Left colon (tissue), 2 donors: ENCODE results near the gene RNU1-3. TPM values are rescaled to one million over a fixed set of nuclear protein-coding genes. Genes with fewer than 3 reads are reported as not detected.
"Not testable (repeated sequence)": the region's sequence is repeated elsewhere in the genome, so short reads cannot be mapped to it uniquely, and the experiment has no call there.

Experiments used
- ATAC-seq: fragments of 200-7000 bp; cut with Tn5 transposase; one replicate; pipeline ENCODE4 v1.9.1; 2020; ENCODE audit warnings: mild to moderate bottlenecking, moderate library complexity
- DNase-seq, 2 donors: peaks; one replicate each; pipeline ENCODE4 v3.0.0-alpha.2; 2020
- intact Hi-C, 2 donors: fragments of 100-400 bp; cut with DNase I in 1 of 2; cut with micrococcal nuclease in 1 of 2; formaldehyde crosslinking; loops; one replicate each; pipeline versions ENCODE4 v1.11.2 to v1.14.0; 2022; cut with DNase I, micrococcal nuclease
- total RNA-seq, 2 donors: library from RNA; stranded (reverse); fragmentation: NEBNext Ultra II Directional; extraction: Animal tissue kit (Norgen Biotek cat#: 25700); gene quantifications; one replicate each; pipeline ENCODE4 v1.2.1, GENCODE V29; 2021
- donor health status: DM: no; HTN: no; CAD: no.
- donor health status: DM: yes; HTN: yes; CAD: no.

The RNU1-3 gene
- total RNA-seq, 2 donors from 2014 or later: 3,977 to 5,589 TPM

DNA sequence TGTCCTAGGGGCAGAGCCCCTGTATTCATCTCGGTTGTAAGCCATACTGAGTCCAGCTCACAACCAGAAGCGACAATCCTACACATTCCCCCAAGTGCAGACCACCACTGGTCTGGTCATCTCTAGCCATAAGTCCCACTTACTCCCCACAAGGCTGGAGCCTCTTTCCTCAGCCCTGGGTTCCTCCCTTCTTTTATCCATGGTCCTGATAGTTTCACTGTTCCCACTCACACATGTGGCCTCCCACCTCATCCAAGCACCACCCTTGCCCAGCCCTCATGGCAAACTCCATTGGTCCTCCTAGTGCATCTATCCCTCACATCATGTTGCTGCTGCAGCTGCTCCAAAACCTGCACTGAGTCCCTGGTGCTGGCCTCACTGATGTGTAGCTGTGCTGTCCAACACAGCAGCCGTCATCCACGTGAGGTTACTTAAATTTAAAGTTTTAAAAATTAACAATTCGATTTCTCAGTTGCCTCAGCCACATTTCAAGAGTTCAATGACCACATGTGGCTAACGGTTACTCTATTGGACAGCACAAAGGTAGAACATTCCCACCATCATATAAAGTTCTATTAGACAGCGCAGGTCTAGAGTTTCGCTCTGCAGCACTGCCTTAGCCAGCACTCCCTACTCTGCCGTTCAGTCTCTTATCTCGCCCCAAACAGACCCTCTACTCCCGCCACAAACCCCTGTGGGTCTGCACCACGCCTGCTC lies 23.1 kb downstream of the RNU1-3 start:
- DNase-seq: peak; percentile 38 to 40
- ATAC-seq: peak; percentile 7
- intact Hi-C loops: not testable (repeated sequence)

DNA sequence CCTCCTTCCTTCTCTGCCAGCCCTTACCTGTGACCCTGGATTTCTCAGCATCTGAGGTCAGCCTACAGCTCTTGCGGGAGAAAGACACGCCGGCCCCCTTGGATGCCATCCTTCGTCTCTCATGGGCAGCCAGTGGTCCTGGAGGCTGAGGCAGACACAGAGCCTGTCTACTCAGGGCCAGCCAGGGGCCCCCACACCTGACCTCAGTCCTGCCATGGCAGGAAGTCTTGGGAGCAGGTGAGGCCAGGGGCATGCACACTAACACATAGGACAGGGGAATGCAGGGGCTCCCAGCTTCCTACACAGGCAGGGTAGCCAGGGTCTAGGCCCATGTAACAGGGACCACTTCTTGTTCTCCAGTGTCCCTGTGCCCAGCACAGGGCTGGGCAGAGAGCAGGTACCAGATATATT lies 23.7 kb downstream of the RNU1-3 start:
- DNase-seq: peak; percentile 35 to 41
- ATAC-seq, intact Hi-C loops: not testable (repeated sequence)

DNA sequence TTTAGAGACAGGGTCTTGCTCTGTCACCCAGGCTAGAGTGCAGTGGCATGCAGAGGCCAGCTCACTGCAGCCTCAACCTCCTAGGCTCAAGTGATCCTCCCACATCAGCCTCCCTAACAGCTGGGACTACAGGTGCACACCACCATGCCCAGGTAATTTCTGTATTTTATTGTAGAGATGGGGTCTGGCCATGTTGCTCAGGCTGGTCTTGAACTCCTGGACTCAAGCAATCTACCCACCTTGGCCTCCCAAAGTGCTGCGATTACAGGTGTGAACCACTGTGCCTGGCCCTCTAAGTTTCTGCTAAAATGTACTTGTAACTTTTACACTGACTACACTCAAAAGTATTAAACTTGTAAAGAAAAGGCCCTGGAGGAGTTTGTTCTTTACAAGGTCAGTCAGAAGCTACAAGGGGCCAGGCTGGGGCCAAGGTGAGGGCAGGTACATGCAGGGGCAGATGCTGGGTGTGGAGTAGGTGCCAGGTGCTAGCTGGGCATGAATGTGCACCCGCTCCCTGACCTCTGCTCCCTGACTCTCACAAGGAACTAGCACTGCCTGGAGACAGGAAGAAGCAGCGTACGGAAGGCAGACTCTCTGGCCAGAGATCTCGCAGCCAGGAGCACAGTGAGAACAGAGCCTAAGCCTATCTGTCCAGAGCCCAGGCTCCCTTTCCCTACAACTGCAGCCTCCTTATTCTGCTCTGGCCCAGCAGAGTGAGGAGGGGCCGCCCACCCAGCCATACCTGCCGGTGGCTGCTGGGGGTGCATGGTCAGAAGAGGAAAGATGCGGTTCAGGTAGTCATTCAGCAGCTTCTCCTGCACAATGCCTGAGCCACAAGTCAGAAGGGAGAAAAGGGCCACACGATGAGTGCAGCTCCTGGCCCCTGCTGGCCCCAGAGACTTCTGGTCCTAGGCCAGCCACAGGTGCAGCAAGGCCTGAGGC lies 24.5 kb downstream of the RNU1-3 start:
- peak; percentile 73 to 88 for DNase-seq
- ATAC-seq: peak; percentile 72
- intact Hi-C loops: not testable (repeated sequence)

DNA sequence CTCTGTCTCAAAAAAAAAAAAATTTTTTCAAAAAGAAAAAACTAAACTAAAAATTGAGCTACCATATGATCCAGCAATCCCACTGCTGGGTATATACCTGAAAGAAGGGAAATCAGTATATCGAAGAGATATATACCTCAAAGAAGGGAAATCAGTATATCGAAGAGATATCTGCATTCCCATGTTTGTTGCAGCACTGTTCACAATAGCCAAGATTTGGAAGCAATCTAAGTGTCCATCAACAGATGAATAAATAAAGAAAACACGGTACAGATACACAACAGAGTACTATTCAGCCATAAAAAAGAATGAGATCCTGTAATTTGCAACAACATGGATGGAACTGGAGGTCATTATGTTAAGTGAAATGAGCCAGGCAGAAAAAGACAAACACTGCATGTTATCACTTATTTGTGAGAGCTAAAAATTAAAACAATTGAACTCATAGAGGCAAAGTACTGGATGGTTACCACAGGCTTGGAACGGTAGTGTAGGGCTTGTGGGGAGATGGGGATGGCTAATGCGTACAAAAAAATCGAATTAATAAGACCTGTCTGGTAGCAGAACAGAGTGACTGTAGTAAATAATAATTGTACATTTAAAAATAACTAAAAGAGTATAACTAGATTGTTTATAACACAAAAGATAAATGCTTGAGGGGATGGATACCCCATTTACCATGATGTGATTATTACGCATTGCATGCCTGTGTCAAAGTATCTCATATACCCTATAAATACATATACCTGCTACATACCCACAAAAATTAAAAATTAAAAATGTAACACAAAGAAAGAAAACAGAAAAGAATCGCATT lies 25.4 kb downstream of the RNU1-3 start:
- DNase-seq, intact Hi-C loops, ATAC-seq: not testable (repeated sequence)

DNA sequence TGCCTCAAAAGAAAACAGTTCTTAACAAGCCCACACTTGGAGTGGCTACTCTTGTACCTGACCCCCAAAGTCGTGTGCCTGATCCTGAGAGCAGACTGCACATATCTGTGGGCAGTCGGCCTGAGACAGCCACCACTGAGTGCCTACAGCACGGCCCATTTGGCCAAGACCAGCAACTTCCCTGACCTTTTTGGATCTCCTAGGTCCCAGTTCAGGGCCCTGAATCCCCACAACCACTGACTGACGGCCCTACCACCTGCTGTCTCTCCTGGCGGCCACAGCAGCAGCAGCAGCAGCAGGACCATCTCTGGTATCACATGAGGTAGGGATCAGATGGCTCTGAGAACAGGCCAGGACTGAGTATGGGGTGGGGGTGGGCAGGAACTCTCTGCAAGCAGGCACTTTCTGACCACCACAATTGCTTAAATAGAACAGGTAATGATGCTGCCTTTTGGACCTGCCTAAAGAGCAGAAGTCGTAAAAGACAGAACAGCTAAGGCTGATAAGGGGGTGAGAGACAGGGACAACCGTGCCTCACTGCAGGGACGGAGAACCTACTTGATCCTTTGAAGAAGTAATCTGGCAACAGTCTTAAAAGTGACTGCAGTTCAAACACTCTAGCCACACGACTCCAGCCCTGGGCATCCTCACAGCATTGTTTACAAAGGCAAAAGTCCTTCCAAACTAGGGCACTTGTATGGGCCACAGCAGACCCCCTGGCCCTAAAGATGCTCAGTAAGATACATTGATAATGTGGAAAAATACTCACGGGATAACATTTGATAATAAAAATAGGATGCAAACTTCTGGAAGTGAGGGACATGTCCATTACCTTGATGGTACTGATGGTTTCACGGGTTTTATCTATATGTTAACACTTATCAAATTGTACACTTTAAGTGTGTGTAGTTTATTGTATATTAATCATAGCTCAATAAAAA lies 27.4 kb downstream of the RNU1-3 start:
- intact Hi-C loops, ATAC-seq: not testable (repeated sequence)
- peak in 1 of 2 donors; percentile 25 for DNase-seq

DNA sequence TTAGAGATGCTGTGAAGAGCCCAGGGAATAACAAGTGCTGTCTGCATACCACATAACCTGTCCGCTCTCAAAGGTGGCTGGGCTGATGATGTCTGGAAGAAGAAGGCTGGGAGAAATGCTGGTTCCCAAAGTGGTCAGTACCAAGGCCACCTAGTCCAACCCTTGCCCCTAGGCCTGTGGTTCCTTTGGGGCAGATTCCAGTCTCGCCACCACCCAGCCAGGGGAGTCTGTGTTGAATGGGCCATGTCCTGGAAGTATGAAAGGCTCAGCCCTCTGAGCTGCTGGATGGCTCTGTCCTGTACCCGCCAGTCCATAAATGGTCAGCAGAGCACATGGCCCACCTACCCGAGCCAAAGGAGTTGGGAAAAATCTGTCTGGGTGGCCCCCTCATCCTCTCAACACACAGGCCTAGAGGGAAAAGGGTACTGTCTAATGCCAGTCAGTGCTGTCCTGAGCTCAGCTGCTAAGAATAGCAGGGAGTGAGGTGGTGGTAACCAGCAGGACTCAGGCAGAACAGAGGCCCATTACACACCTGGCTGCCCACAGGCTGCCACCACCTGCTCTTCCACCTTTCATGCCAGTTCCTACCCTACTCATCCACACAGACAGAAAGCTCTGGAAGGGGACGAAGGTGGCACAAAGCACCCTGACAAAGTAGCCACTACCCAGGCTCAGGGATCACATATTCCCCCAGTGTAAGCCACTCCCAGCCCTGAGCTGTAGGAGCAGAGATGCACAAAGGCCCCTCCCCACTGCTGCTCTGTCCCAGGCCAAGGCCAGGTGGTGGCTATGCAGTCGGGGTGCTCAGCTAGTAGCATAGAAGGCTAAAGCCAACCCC lies 28.6 kb downstream of the RNU1-3 start:
- intact Hi-C loops, ATAC-seq: not testable (repeated sequence)
- peak in 1 of 2 donors; percentile 19 for DNase-seq

DNA sequence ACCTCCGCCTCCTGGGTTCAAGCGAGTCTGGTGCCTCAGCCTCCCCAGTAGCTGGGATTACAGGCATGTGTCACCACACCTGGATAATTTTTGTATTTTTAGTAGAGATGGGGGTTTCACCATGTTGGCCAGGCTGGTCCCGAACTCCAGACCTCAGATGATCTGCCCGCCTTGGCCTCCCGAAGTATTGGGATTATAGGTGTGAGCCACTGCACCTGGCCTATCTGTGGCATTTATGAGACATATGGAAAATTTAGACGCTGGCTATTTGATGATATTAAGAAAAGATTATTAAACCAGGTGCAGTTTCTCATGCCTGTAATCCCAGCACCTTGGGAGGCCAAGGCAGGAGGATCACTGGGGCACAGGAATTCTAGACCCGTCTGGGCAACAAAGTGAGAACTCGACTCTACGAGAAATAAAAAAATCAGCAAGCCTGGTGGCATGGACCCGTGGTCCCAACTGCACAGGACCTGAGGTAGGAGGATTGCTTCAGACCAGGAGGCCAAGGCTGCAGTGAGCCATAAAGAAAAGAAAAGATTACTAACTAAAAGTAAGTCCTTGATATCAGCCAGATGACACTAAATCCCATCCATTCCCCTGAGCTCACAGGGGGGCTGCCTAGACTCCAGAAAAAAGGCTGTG lies 30.1 kb downstream of the RNU1-3 start:
- intact Hi-C loops, DNase-seq, ATAC-seq: not testable (repeated sequence)

DNA sequence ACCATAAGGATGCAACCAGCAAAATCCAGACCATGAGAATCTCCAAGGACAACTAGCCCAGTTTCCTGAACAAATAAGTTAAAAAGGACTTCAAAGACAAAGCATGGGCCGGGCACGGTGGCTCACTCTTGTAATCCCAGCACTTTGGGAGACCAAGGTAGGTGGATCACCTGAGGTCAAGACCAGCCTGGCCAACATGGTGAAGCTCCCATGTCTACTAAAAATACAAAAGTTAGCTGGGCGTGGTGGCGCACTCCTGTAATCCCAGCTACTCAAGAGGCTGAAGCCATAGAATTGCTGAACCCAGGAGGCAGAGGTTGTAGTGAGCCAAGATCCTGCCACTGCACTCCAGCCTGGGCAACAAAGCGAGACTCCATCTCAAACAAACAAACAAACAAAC lies 30.8 kb downstream of the RNU1-3 start:
- ATAC-seq, intact Hi-C loops: not testable (repeated sequence)
- peak in 1 of 2 donors; percentile 23 for DNase-seq

DNA sequence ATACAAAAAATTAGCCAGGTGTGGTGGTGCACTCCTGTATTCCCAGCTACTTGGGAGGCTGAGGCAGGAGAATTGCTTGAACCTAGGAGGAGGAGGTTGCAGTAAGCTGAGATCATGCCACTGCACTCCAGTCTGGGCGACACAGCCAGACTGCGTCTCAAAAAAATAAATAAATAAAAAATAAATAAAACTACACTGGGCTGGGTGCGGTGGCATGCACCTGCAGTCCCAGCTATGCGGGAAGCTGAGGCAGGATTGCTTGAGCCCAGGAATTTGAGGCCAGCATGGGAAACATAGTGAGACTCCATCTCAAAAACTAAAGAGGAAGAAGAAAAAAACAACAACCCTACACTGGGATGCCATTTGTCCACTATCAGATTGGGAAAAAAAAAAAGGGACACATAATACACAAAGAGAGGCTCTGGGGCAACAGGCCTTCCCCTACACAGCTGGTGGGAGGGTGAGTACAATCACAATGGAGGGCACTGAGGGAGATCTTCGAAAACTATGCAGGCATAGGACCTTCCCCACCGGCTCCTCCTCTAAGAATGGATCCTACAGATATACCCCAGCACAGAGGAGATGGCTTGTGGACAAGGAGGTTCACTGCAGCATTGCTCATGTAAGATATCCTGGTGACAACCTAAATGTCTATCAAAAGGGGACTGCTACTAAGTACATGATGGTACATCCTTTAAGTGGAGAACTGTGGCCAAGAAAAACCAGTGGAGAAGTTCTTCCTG lies 33.0 kb downstream of the RNU1-3 start:
- peak in 1 of 2 donors; percentile 15 for DNase-seq
- intact Hi-C loops, ATAC-seq: not testable (repeated sequence)

DNA sequence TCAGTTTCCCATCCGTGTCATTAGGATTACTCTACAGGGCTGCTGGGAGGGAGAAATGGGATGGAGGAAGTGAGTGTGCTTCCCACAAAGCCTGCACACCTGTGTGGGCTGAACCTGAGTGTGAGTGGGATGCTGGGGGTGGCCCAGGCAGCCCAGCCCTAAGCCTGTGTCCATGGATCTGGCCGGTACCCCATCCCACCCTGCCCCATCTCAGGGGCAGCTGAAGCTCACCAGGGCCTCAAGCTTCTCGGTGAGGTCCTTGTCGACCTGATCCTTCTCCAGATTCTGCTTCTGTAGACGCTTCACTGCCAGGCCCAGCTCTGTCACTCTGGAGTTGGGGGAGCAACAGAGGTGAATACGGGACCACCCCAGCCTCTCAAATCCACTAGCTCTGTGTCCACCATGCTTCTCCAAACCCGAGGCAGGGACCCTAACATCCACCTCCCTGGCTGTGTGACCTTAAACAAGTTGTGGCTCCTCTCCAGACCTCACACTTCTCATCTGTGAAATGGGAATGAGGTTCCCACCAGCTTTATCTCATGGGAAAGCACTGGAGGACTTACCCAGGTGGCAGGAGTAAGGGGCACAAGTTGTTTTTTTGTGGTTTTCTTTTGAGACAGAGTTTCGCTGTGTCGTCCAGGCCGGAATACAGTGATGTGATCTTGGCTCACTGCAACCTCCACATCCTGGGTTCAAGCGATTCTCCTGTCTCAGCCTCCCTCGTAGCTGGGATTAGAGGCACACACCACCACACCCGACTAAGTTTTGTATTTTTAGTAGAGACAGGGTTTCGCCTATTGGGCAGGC lies 34.5 kb downstream of the RNU1-3 start:
- ATAC-seq, intact Hi-C loops: not testable (repeated sequence)
- peak; percentile 3 to 27 for DNase-seq

DNA sequence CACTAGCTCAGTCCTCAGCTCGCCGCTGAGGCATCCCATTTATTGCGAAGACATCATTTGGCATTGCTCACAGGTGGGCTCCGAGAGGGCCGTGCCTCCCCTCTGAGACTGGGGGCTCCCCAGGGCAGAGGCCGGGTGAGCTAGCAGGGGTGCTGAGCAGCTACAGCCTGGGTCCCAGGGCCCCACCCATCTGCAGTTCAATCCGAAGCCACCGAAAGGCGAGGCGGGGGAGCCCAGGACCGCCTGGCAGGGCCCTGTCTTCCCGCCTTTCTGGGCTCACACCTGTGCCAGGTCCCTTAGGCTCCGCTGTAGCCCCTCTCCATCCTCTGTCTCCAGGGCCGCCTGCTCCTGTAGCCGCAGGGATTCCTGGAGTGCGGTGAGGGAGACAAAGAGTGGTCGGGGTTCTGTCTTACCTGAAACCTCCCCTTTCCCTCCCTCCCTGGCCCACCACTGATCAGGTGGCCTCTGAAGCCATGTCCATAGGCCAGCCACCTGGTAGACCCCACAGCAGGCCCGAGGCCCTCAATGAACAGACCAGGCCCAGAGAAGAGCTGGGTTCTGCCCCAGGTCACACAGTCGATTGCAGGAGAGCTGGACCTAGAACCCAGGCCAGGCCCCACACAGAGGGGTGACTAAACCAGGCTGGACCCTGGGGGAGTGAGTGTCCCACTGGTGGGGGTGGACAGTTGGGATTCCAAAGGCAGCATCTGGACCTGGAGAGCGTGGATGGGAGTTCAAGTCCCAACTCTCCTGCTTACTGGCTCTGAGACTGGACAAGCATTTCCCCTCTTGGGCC lies 35.3 kb downstream of the RNU1-3 start:
- DNase-seq: peak; percentile 4 to 34
- intact Hi-C loops: no loop called here

DNA sequence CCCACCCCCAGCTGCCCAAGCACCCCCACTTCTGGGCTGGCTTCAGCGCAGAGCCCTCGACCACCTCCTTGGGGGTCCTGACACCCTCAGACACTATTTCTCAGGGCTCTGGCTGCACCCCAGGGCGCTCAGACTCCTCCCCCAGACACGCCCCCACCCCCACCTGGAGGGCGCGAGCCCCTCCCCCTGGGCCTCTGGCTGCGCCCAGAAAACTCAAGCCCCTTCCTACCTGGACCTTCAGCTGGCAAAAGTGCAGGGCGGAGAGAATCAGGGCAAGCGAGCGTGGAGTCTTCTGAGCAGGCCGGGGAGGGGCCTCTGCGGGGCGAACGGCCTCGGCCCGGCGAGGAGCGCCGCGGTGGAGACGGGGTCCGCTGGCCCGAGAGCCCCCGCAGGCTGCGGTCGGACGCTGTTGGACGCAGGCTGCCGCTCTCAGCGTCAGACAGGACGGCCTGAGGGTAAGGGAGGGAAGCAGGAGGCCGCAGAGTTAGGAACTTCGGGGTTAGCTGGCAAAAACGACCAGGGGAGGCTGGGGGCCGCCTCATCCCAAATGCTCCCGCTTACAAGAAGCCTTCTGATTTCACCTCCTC lies 36.0 kb downstream of the RNU1-3 start:
- ATAC-seq (no peak), DNase-seq (peak; percentile 3 to 25)
- intact Hi-C loops: no loop called here

More for the DNA sequence above, 35.3 kb downstream of the RNU1-3 start:
- ATAC-seq: no peak

DNA sequence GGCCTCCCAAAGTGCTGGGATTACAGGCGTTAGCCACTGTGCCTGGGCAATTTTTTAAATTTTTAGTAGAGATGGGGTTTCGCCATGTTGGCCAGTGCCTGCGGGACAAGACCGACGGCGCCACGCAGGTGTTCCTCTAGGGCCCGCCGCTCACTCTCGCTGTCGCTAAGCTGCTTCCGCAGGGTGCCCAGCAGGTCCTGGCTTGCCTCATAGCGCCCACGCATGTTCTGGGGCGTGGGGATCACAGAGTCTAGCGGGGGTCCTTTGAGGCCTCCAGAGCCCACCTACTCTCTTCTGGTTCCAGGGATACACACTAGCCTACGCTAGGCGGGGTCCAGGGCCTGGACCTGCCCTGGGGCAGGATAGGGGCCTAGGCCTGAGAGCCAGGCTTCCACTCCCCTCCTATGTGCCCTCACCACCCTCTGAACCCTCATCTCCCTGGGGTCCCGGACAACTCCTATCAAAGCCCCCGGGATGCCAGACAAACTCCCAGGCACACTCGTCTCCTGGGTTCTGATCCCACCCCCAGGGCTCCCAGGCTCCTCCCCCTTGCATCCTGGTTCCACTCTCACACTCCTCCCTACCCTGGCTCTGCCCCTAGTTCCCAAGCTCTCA lies 36.7 kb downstream of the RNU1-3 start:
- intact Hi-C loops, ATAC-seq: not testable (repeated sequence)
- peak in 1 of 2 donors; percentile 32 for DNase-seq
